ENCODE results near the gene ZNF169. TPM values are rescaled to one million over a fixed set of nuclear protein-coding genes. Genes with fewer than 3 reads are reported as not detected.
"Not testable (repeated sequence)": the region's sequence is repeated elsewhere in the genome, so short reads cannot be mapped to it uniquely, and the experiment has no call there.

ZNF169 gene
- total and polyA plus RNA-seq, 2 donors (not counting 1 experiment from before 2014, with no cell fraction given), result 1.8 to 3.5 TPM

- Histone ChIP-seq H3K79me2 (ENCODE audit: control insufficient read depth, insufficient read depth, low read length) (no peaks in the 10 kb centered on the region), H3K36me3 (ENCODE audit: control insufficient read depth, insufficient read depth, low read length) (no peaks in the 10 kb centered on the region), H3K4me2 (ENCODE audit: extremely low read depth, insufficient read depth, low read length) (no peak overlapping the region), H3K9ac (ENCODE audit: insufficient read depth, low read length) (no peak overlapping the region), H3K4me3 (replicated peaks in 1 of 4; ENCODE audit: control extremely low read depth in 1 of 4, insufficient read depth in 1 of 4, low read depth in 3 of 4, low read length in 4 of 4) (no peak overlapping the region), H3K27me3 (ENCODE audit: control insufficient read depth, insufficient read depth, low read length) (no peaks in the 10 kb centered on the region), H3K4me1 (ENCODE audit: control insufficient read depth, extremely low read depth, insufficient read depth, low read length) (peaks cover 3% of the 10 kb centered on the region), H2AFZ (ENCODE audit: low read length) (no peak overlapping the region), H3K27ac (ENCODE audit: insufficient read depth, low read length) (no peak overlapping the region), H3K9me3 (ENCODE audit: control insufficient read depth, insufficient read depth, low read depth, low read length) (no peaks in the 10 kb centered on the region), H4K20me1 (ENCODE audit: control insufficient read depth, extremely low read depth, insufficient read depth, low read length) (no peaks in the 10 kb centered on the region)
- DNase-seq (ENCODE audit: low read depth in 2 of 2), result no peak
- TF ChIP-seq EZH2 (IDR thresholded peaks at IDR 0.05; ENCODE audit: low read length, missing control alignments) (no peak), CTCF (conservative IDR thresholded peaks at IDR 0.05 in 1 of 2, IDR thresholded peaks at IDR 0.05 in 1 of 2; ENCODE audit: low read depth in 1 of 2, low read length in 2 of 2) (no peak)
Observed at GRCh38 chr9:94212531-94212930, 46.6 kb upstream of the ZNF169 start.

GRCh38 chr9:94213511-94214124 lies 45.5 kb upstream of the ZNF169 start:
- H3K4me2 ChIP-seq (ENCODE audit: extremely low read depth, insufficient read depth, low read length), result no peak overlapping the region
- TF ChIP-seq CTCF (conservative IDR thresholded peaks at IDR 0.05 in 1 of 2, IDR thresholded peaks at IDR 0.05 in 1 of 2; ENCODE audit: low read depth in 1 of 2, low read length in 2 of 2), result peak; percentile 72 to 82
- no peak for TF ChIP-seq EZH2 (IDR thresholded peaks at IDR 0.05; ENCODE audit: low read length, missing control alignments)

GRCh38 chr9:94222870-94223269 lies 36.2 kb upstream of the ZNF169 start:
- TF ChIP-seq CTCF (conservative IDR thresholded peaks at IDR 0.05 in 1 of 2, IDR thresholded peaks at IDR 0.05 in 1 of 2; ENCODE audit: low read depth in 1 of 2, low read length in 2 of 2) (no peak), EZH2 (IDR thresholded peaks at IDR 0.05; ENCODE audit: low read length, missing control alignments) (no peak)
- H3K79me2 ChIP-seq (ENCODE audit: control insufficient read depth, insufficient read depth, low read length), result no peaks in the 10 kb centered on the region

More at GRCh38 chr9:94213511-94214124, 45.5 kb upstream of the ZNF169 start:
- DNase-seq (ENCODE audit: low read depth in 2 of 2), result peak; percentile 56 to 83
- Histone ChIP-seq H3K27ac (ENCODE audit: insufficient read depth, low read length) (no peak overlapping the region), H3K4me1 (ENCODE audit: control insufficient read depth, extremely low read depth, insufficient read depth, low read length) (peaks cover 3% of the 10 kb centered on the region), H3K4me3 (replicated peaks in 1 of 4; ENCODE audit: control extremely low read depth in 1 of 4, insufficient read depth in 1 of 4, low read depth in 3 of 4, low read length in 4 of 4) (no peak overlapping the region), H2AFZ (ENCODE audit: low read length) (peak overlapping the region; percentile 32), H3K79me2 (ENCODE audit: control insufficient read depth, insufficient read depth, low read length) (no peaks in the 10 kb centered on the region), H3K27me3 (ENCODE audit: control insufficient read depth, insufficient read depth, low read length) (no peaks in the 10 kb centered on the region), H3K36me3 (ENCODE audit: control insufficient read depth, insufficient read depth, low read length) (no peaks in the 10 kb centered on the region), H4K20me1 (ENCODE audit: control insufficient read depth, extremely low read depth, insufficient read depth, low read length) (no peaks in the 10 kb centered on the region), H3K9ac (ENCODE audit: insufficient read depth, low read length) (no peak overlapping the region), H3K9me3 (ENCODE audit: control insufficient read depth, insufficient read depth, low read depth, low read length) (no peaks in the 10 kb centered on the region)

GRCh38 chr9:94225413-94225812 lies 33.7 kb upstream of the ZNF169 start:
- H3K4me3 ChIP-seq (replicated peaks in 1 of 4; ENCODE audit: control extremely low read depth in 1 of 4, insufficient read depth in 1 of 4, low read depth in 3 of 4, low read length in 4 of 4); H3K27me3 ChIP-seq (ENCODE audit: control insufficient read depth, insufficient read depth, low read length); H3K79me2 ChIP-seq (ENCODE audit: control insufficient read depth, insufficient read depth, low read length); H3K9me3 ChIP-seq (ENCODE audit: control insufficient read depth, insufficient read depth, low read depth, low read length); H3K9ac ChIP-seq (ENCODE audit: insufficient read depth, low read length); H3K36me3 ChIP-seq (ENCODE audit: control insufficient read depth, insufficient read depth, low read length); H4K20me1 ChIP-seq (ENCODE audit: control insufficient read depth, extremely low read depth, insufficient read depth, low read length); H3K4me2 ChIP-seq (ENCODE audit: extremely low read depth, insufficient read depth, low read length); H3K27ac ChIP-seq (ENCODE audit: insufficient read depth, low read length); H2AFZ ChIP-seq (ENCODE audit: low read length); DNase-seq (ENCODE audit: low read depth in 2 of 2); H3K4me1 ChIP-seq (ENCODE audit: control insufficient read depth, extremely low read depth, insufficient read depth, low read length): not testable (repeated sequence)

More at GRCh38 chr9:94222870-94223269, 36.2 kb upstream of the ZNF169 start:
- DNase-seq (ENCODE audit: low read depth in 2 of 2), result no peak
- no peak overlapping the region for H3K4me2 ChIP-seq (ENCODE audit: extremely low read depth, insufficient read depth, low read length)
- no peak overlapping the region for H3K4me3 ChIP-seq (replicated peaks in 1 of 4; ENCODE audit: control extremely low read depth in 1 of 4, insufficient read depth in 1 of 4, low read depth in 3 of 4, low read length in 4 of 4)
- H3K9ac ChIP-seq (ENCODE audit: insufficient read depth, low read length), result no peak overlapping the region
- no peaks in the 10 kb centered on the region for H3K36me3 ChIP-seq (ENCODE audit: control insufficient read depth, insufficient read depth, low read length)
- no peaks in the 10 kb centered on the region for H3K9me3 ChIP-seq (ENCODE audit: control insufficient read depth, insufficient read depth, low read depth, low read length)
- H3K27me3 ChIP-seq (ENCODE audit: control insufficient read depth, insufficient read depth, low read length), result no peaks in the 10 kb centered on the region
- H3K27ac ChIP-seq (ENCODE audit: insufficient read depth, low read length), result no peak overlapping the region
- no peaks in the 10 kb centered on the region for H4K20me1 ChIP-seq (ENCODE audit: control insufficient read depth, extremely low read depth, insufficient read depth, low read length)
- H3K4me1 ChIP-seq (ENCODE audit: control insufficient read depth, extremely low read depth, insufficient read depth, low read length), result no peaks in the 10 kb centered on the region
- no peak overlapping the region for H2AFZ ChIP-seq (ENCODE audit: low read length)
